HL-60 (cell line): ENCODE results near the gene KRTAP10-8.

Source experiments
- DNase-seq, 2 experiments: peaks; one replicate each; pipeline ENCODE4 v3.0.0-alpha.2; 2010 to 2020; ENCODE audit warnings: low read depth in 1 of 2, low spot score in 1 of 2
- H3K27ac ChIP-seq: fragments of 250-450 bp; sonication (Bioruptor Pico); replicated peaks from 2 replicates; pipeline ENCODE4 v1.5.1; 2020; ENCODE audit warnings: mild to moderate bottlenecking, moderate library complexity
- H3K27me3 ChIP-seq: fragments of 250-450 bp; sonication (Bioruptor Pico); 2 replicates; pipeline ENCODE4 v1.5.1; 2021; ENCODE audit warnings: mild to moderate bottlenecking, moderate library complexity; ENCODE audit not compliant: insufficient read depth, poor library complexity, severe bottlenecking
- H3K4me3 ChIP-seq: replicated peaks from 2 replicates; pipeline ENCODE4 v1.5.1; 2011; ENCODE audit warnings: mild to moderate bottlenecking, control low read depth, low read length; ENCODE audit not compliant: insufficient read depth
- CTCF ChIP-seq: IDR thresholded peaks from one replicate; pipeline ENCODE4 v1.5.1; 2011; ENCODE audit warnings: low read length, control low read depth, inconsistent platforms; ENCODE audit not compliant: insufficient read depth
- GABPA ChIP-seq: IDR thresholded peaks from 2 replicates; pipeline ENCODE4 v1.6.1; 2012; ENCODE audit warnings: low read depth
- POLR2AphosphoS5 ChIP-seq: IDR thresholded peaks from 2 replicates; pipeline ENCODE4 v1.6.1; 2012; ENCODE audit warnings: low read depth
- REST ChIP-seq: IDR thresholded peaks from 2 replicates; pipeline ENCODE4 v1.6.1; 2012; ENCODE audit warnings: low read depth; ENCODE audit not compliant: insufficient replicate concordance
- SPI1 ChIP-seq: IDR thresholded peaks from 2 replicates; pipeline ENCODE4 v1.6.1; 2012; ENCODE audit warnings: low read depth, mild to moderate bottlenecking, borderline replicate concordance

Gene KRTAP10-8

GRCh38 chr21:44602463-44602850, 9.4 kb upstream of the KRTAP10-8 start:
- no peak overlapping the region for H3K4me3 ChIP-seq
- no peak overlapping the region for H3K27ac ChIP-seq
- H3K27me3 ChIP-seq: peaks cover 2% of the 10 kb centered on the region
- TF ChIP-seq CTCF (no peak), POLR2AphosphoS5 (no peak), REST (no peak), SPI1 (no peak), GABPA (no peak)
- DNase-seq: no peak

GRCh38 chr21:44603109-44603875, 8.6 kb upstream of the KRTAP10-8 start:
- H3K27me3 ChIP-seq: peaks cover 2% of the 10 kb centered on the region

More at GRCh38 chr21:44603109-44603875, 8.6 kb upstream of the KRTAP10-8 start:
- DNase-seq: no peak
- TF ChIP-seq POLR2AphosphoS5: no peak
- TF ChIP-seq REST: no peak
- no peak for TF ChIP-seq CTCF
- no peak for TF ChIP-seq SPI1
- no peak for TF ChIP-seq GABPA
- Histone ChIP-seq H3K27ac (no peak overlapping the region), H3K4me3 (no peak overlapping the region)
